GM12892 (cell line): ENCODE results near the gene WDR1.
A peak's percentile ranks its signal among the peaks of the same experiment; 100 is the strongest.

Experiments used
- POLR2A ChIP-seq: IDR thresholded peaks from 2 replicates; pipeline ENCODE4 v1.6.1; 2011; ENCODE audit warnings: low read depth, low read length, control low read depth
- POLR2AphosphoS5 ChIP-seq: IDR thresholded peaks from 2 replicates; pipeline ENCODE4 v1.6.1; 2011; ENCODE audit warnings: low read depth, low read length, control low read depth
- TAF1 ChIP-seq: IDR thresholded peaks from 2 replicates; pipeline ENCODE4 v1.6.1; 2011; ENCODE audit warnings: low read depth, mild to moderate bottlenecking, control low read depth, low read length, borderline replicate concordance

GRCh38 chr4:10092481-10093270, 23.9 kb downstream of the WDR1 start:
- TF ChIP-seq POLR2AphosphoS5 = 0 out of 2 replicates have a peak, but pooled peaks have one; percentile 16
- TF ChIP-seq TAF1 = no peak
- no peak for TF ChIP-seq POLR2A
